PC-3 (cell line): Measurements from ENCODE around the gene VSTM2L. TPM values are rescaled to one million over a fixed set of nuclear protein-coding genes. Genes with fewer than 3 reads are reported as not detected.

ENCODE experiments used
- ATAC-seq: fragments of 200-7000 bp; cut with Tn5 transposase; 2 replicates; pipeline ENCODE4 v1.9.1; 2020; ENCODE audit warnings: mild to moderate bottlenecking, moderate library complexity
- BruUV-seq: library from RNA; stranded (reverse); fragments of 400-500 nt; replicated peaks from 2 replicates; lab custom pipeline; 2021; lab: Mats Ljungman, UMichigan
- CTCF ChIA-PET: fragments of 300-600 bp; sonication (Branson Sonifier 250); formaldehyde crosslinking; loops from one replicate; lab custom pipeline; 2022; ENCODE audit warnings: antibody characterized with exemption; lab: Charles Lee
- POLR2A ChIA-PET: fragments of 300-600 bp; sonication (Branson Sonifier 250); formaldehyde crosslinking; loops from one replicate; lab custom pipeline; 2022; ENCODE audit warnings: antibody characterized with exemption; ENCODE audit not compliant: unreplicated experiment; lab: Charles Lee
- DNase-seq: peaks from one replicate; pipeline ENCODE4 v3.0.0-alpha.2; 2015
- H2AFZ ChIP-seq: fragments of 300-600 bp; sonication (generic); 2 replicates; pipeline ENCODE4 v1.6.0; 2016; ENCODE audit warnings: antibody characterized with exemption, low read length
- H3F3A ChIP-seq: fragments of 300-600 bp; sonication (generic); one replicate; pipeline ENCODE4 v1.6.0; 2017; ENCODE audit warnings: antibody characterized with exemption, low read length, control low read depth, mild to moderate bottlenecking; ENCODE audit not compliant: unreplicated experiment
- H3K27ac ChIP-seq: fragments of 300-600 bp; sonication (generic); 2 replicates; pipeline ENCODE4 v1.5.1; 2016; ENCODE audit warnings: mild to moderate bottlenecking, low read length
- H3K27me3 ChIP-seq: fragments of 300-600 bp; sonication (generic); 2 replicates; pipeline ENCODE4 v1.6.1; 2016; ENCODE audit warnings: low read length, mixed read lengths
- H3K36me3 ChIP-seq: fragments of 300-600 bp; sonication (generic); 2 replicates; pipeline ENCODE4 v1.6.1; 2016; ENCODE audit warnings: low read depth, mixed run types, low read length, mixed read lengths
- H3K4me1 ChIP-seq: fragments of 300-600 bp; sonication (generic); 2 replicates; pipeline ENCODE4 v1.5.1; 2016; ENCODE audit warnings: low read length; ENCODE audit not compliant: insufficient read depth
- H3K4me2 ChIP-seq: fragments of 300-600 bp; sonication (generic); 2 replicates; pipeline ENCODE4 v1.6.0; 2016; ENCODE audit warnings: low read length
- H3K4me3 ChIP-seq: fragments of 300-600 bp; sonication (generic); 2 replicates; pipeline ENCODE4 v1.5.1; 2016; ENCODE audit warnings: mild to moderate bottlenecking, low read length, mixed read lengths
- H3K79me2 ChIP-seq: fragments of 300-600 bp; sonication (generic); 2 replicates; pipeline ENCODE4 v1.6.1; 2017; ENCODE audit warnings: low read length, mixed read lengths
- H3K9ac ChIP-seq: fragments of 300-600 bp; sonication (generic); 2 replicates; pipeline ENCODE4 v1.6.0; 2016; ENCODE audit warnings: mild to moderate bottlenecking, low read length
- H3K9me2 ChIP-seq: fragments of 300-600 bp; sonication (generic); replicated peaks from 2 replicates; pipeline ENCODE4 v1.6.1; 2016; ENCODE audit warnings: mixed run types, low read length, mixed read lengths
- H3K9me3 ChIP-seq: fragments of 300-600 bp; sonication (generic); 2 replicates; pipeline ENCODE4 v1.6.1; 2016; ENCODE audit warnings: low read length, mixed read lengths
- H4K20me1 ChIP-seq: fragments of 300-600 bp; sonication (generic); 2 replicates; pipeline ENCODE4 v1.6.1; 2016; ENCODE audit warnings: low read length, mixed read lengths
- EZH2 ChIP-seq: fragments of 300-600 bp; sonication (generic); IDR thresholded peaks from one replicate; pipeline ENCODE4 v1.6.1; 2017; ENCODE audit warnings: antibody characterized with exemption, mild to moderate bottlenecking, low read length; ENCODE audit not compliant: unreplicated experiment
- EZH2phosphoT487 ChIP-seq: fragments of 300-600 bp; sonication (generic); IDR thresholded peaks from 2 replicates; pipeline ENCODE4 v1.6.1; 2018; ENCODE audit warnings: mild to moderate bottlenecking, antibody characterized with exemption, low read length, borderline replicate concordance
- intact Hi-C: fragments of 100-400 bp; cut with micrococcal nuclease; formaldehyde crosslinking; loops from 2 replicates; pipeline ENCODE4 v1.9.0; 2023
- total RNA-seq: library from RNA; depleted of rRNA; stranded (reverse); fragments of >200 nt; gene quantifications from 2 replicates; pipeline ENCODE4 v1.2.3, GENCODE V29; 2014
- TF ChIP-seq, protein P1 (sequence below): fragments of 300-600 bp; sonication (generic); conservative IDR thresholded peaks from 2 replicates; pipeline ENCODE4 v1.5.1; 2017; ENCODE audit warnings: antibody characterized with exemption, low read depth, mild to moderate bottlenecking, low read length

VSTM2L gene
- total RNA-seq, 1 experiment from 2014 or later = 45.8 TPM

DNA sequence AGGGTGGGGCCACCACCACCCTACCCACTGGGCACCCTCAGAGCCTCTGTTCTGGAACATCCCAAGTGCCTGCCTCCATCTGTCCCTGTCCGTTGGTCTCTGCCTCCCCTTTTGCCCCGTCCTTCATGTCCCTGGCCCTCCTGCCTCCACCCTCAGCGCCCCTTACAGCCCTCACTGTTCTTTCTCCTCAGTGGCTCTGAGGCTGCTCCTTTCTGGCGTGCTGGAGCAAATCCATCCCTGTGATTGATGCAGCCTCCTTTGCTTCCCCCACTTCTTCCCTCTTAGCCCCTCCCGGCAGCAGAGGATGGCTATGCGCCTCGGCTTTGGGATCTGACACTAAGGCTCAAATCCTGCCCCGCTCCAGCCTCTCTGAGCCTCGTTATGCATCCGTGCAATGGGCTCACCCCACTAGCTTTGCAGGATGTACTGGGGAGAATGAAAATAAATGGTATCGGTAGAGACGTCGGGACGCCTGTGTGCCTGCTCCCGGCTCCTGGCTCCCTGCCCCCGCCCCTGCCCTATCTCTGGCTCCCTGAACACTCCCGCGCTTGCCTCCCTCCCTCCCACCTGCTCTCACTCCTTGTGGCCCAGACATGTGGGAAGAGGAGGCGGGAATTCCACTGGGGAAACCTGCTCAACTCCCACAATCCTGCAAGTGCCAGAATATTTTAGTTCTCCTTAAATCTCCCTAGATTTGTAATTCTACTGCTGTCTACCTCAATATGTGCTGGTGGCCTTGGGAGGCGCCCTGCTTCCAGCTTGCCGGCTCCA, 13.1 kb downstream of the VSTM2L start:
- Histone ChIP-seq H3K79me2 (no peaks in the 10 kb centered on the region), H3F3A (no peaks in the 10 kb centered on the region), H3K27me3 (no peaks in the 10 kb centered on the region), H3K36me3 (no peaks in the 10 kb centered on the region), H3K4me1 (no peaks in the 10 kb centered on the region), H3K9me2 (no peaks in the 10 kb centered on the region), H4K20me1 (no peaks in the 10 kb centered on the region), H3K4me3 (no peak overlapping the region), H3K4me2 (no peak overlapping the region), H3K9ac (no peak overlapping the region), H3K9me3 (no peaks in the 10 kb centered on the region), H2AFZ (no peak overlapping the region), H3K27ac (no peak overlapping the region)
- DNase-seq (no peak), ATAC-seq (no peak)
- POLR2A ChIA-PET = no interaction called here
- CTCF ChIA-PET = interaction anchor here (0.6 kb wide), 1 partner anchor 352 kb away, joined by 3 read pairs; no protein-coding TSS in a partner anchor
- TF ChIP-seq EZH2 (no peak), EZH2phosphoT487 (no peak)
- TF ChIP-seq, protein P1, sequence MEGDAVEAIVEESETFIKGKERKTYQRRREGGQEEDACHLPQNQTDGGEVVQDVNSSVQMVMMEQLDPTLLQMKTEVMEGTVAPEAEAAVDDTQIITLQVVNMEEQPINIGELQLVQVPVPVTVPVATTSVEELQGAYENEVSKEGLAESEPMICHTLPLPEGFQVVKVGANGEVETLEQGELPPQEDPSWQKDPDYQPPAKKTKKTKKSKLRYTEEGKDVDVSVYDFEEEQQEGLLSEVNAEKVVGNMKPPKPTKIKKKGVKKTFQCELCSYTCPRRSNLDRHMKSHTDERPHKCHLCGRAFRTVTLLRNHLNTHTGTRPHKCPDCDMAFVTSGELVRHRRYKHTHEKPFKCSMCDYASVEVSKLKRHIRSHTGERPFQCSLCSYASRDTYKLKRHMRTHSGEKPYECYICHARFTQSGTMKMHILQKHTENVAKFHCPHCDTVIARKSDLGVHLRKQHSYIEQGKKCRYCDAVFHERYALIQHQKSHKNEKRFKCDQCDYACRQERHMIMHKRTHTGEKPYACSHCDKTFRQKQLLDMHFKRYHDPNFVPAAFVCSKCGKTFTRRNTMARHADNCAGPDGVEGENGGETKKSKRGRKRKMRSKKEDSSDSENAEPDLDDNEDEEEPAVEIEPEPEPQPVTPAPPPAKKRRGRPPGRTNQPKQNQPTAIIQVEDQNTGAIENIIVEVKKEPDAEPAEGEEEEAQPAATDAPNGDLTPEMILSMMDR = no peak
- no TSS peak for BruUV-seq
- intact Hi-C loops = no loop called here

DNA sequence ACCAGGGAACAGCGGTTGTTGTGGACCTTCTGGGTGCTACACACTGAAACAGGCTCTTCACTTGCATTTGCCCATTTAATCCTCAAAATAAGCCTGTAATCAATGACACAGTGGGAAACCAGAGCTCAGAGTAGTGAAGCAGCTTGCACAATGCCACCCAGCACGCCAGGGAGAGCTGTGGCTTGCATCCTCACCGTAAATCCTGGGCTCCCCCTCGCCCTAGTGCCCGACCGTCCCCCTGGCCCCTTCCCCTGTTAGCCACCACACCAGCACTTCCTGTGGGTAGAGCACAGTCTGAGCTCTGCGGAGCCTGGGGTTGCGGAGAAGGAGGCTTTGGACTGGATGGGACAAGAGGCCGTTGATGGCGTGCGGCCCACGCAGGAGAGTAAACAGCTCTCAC, 14.5 kb downstream of the VSTM2L start:
- ChIA-PET CTCF (no interaction called here), POLR2A (no interaction called here)
- no peak overlapping the region for H3K4me3 ChIP-seq
- no peak overlapping the region for H3K27ac ChIP-seq
- intact Hi-C loops = no loop called here
- H3K9me2 ChIP-seq = no peaks in the 10 kb centered on the region
- TF ChIP-seq, protein P1 = no peak
- TF ChIP-seq EZH2 (no peak), EZH2phosphoT487 (no peak)
- H3F3A ChIP-seq = no peaks in the 10 kb centered on the region
- no peaks in the 10 kb centered on the region for H3K27me3 ChIP-seq
- H3K4me2 ChIP-seq = no peak overlapping the region
- H2AFZ ChIP-seq = no peak overlapping the region
- no peak overlapping the region for H3K9ac ChIP-seq
- no peaks in the 10 kb centered on the region for H3K36me3 ChIP-seq
- DNase-seq (no peak), ATAC-seq (no peak)
- H3K4me1 ChIP-seq = no peaks in the 10 kb centered on the region
- BruUV-seq = no TSS peak
- H3K79me2 ChIP-seq = no peaks in the 10 kb centered on the region
- H3K9me3 ChIP-seq = no peaks in the 10 kb centered on the region
- H4K20me1 ChIP-seq = no peaks in the 10 kb centered on the region

DNA sequence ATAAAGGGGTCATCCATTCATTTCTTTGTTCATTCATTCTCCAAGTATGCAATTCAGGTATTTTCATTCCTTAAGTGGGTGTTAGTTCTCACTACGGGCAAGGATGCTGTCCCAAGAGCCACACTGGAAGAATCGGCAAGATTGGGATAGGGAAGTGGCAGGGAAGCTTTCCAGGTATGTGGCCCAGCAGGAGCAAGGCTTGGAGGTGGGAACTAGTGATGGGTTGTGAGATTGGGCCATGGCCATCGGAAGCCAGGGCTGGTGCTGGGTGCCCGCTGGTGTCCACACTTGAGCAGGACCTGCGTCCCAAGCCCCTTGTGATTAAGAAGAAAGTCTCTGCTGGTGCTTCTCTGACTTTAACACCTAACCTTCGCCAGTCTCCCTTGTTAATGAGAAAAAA, 15.1 kb downstream of the VSTM2L start:
- no TSS peak for BruUV-seq
- H3K4me2 ChIP-seq = no peak overlapping the region
- no peaks in the 10 kb centered on the region for H3F3A ChIP-seq
- intact Hi-C loops = no loop called here
- no peaks in the 10 kb centered on the region for H3K36me3 ChIP-seq
- DNase-seq (no peak), ATAC-seq (no peak)
- H4K20me1 ChIP-seq = no peaks in the 10 kb centered on the region
- CTCF ChIA-PET = no interaction called here
- H3K79me2 ChIP-seq = no peaks in the 10 kb centered on the region
- no peaks in the 10 kb centered on the region for H3K27me3 ChIP-seq
- H3K9me2 ChIP-seq = no peaks in the 10 kb centered on the region
- POLR2A ChIA-PET = no interaction called here
- TF ChIP-seq, protein P1 = no peak
- TF ChIP-seq EZH2 (no peak), EZH2phosphoT487 (no peak)
- no peak overlapping the region for H3K27ac ChIP-seq
- H2AFZ ChIP-seq = no peak overlapping the region
- no peaks in the 10 kb centered on the region for H3K4me1 ChIP-seq
- no peak overlapping the region for H3K9ac ChIP-seq
- no peak overlapping the region for H3K4me3 ChIP-seq
- H3K9me3 ChIP-seq = no peaks in the 10 kb centered on the region
